ENCODE results near the gene FBXO5. TPM values are rescaled to one million over a fixed set of nuclear protein-coding genes. Genes with fewer than 3 reads are reported as not detected.
"Not testable (repeated sequence)": the region's sequence is repeated elsewhere in the genome, so short reads cannot be mapped to it uniquely, and the experiment has no call there.

The FBXO5 gene
- total RNA-seq, 1 experiment from 2014 or later, result 87.5 TPM

DNA sequence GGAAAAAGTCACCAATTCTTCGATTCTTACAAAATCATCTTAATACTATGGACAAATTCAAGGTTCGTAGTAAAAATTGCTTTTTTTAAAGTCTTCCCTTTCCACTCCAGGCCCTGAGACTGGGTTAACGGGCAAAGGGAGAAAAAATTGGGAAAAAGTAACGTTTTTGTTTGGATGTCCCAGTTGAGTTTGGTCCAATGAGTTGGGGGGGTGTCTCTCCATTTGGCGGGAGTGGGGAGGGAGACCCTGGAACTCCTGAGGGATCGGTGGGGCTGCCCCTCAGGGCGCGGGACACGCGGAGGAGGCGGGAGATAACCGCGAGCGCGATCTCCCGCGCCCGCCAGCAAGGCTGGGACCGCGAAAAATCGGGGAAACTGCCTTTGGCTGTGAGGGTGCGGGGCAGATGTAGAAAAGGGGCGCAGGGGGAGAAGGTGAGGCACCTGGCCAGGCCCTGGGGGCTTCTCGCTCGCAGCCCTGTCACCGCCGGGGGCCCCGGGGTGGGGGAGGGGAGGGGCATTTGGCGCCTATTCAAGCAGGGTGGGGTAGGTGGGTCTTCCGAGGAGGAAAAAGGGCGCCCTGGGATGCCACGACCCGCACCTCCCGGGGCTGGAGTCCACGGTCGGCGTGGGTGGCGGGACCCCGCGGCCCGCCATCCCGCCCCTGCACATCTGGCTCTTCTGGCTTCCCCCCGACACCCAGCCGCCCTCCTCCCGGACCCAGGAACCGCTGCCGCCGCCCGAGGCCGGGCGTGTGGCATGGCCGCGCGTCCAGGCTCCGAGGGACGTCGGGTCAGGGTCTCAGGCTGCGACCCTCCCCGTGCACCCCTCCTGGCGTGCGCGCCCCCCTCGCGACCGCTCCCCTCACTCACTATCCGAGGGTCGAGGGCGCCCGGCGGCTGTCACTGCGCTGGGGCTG is 595 bp downstream of the FBXO5 start:
- peak in 1 of 2 experiments; percentile 43 for DNase-seq (ENCODE audit: low read depth in 1 of 2, low spot score in 2 of 2)
- H3K27me3 ChIP-seq (replicated peaks), result no peaks in the 10 kb centered on the region
- H3K9me3 ChIP-seq (replicated peaks), result no peaks in the 10 kb centered on the region
- H3K4me1 ChIP-seq (replicated peaks), result peaks cover 41% of the 10 kb centered on the region
- peaks cover 64% of the 10 kb centered on the region for H3K36me3 ChIP-seq
- peak overlapping the region; percentile 82 for H3K4me3 ChIP-seq
- peak overlapping the region; percentile 71 for H3K27ac ChIP-seq

DNA sequence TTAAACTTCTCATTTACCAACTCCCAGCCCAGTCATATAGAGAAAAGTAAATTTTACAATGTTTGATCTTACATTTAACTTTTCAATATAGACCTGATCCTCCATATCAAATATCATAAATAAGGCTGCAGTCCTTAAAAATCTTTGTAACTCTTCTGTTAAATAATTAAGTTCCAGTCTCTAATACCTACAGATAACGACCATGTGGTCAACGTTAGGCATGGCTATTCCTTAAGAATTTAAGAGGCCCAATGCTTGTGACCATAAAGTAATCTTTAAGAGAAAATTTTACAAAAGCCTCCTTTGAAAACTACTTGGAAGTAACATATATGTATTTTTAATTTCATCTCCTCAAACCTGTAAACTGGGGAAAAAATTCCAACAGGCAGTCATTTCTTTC is 1.6 kb downstream of the FBXO5 start:
- Histone ChIP-seq H3K27ac (no peak overlapping the region), H3K36me3 (peaks cover 70% of the 10 kb centered on the region), H3K4me1 (replicated peaks) (peaks cover 51% of the 10 kb centered on the region), H3K4me3 (peak overlapping the region; percentile 82), H3K9me3 (replicated peaks) (no peaks in the 10 kb centered on the region), H3K27me3 (replicated peaks) (no peaks in the 10 kb centered on the region)
- DNase-seq (ENCODE audit: low read depth in 1 of 2, low spot score in 2 of 2), result no peak

DNA sequence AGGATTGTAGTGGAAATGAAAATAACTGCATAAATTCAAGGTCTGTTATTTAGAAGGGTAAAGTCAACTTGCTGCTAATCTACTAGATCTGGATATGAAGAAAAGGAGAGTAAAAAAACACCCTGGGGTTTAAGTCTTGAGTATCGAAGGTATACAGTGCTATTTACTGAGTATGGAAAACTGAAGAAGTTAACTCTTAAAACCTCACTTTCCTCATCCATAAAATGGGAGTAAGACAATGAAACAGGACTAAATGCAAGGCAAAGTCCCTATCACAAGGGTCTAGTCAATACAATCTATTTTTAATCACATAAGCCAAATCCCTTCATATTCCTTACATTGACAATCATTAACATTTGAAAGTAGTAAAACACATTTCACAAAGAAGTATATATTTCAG is 2.2 kb downstream of the FBXO5 start:
- H3K4me3 ChIP-seq, result peak overlapping the region; percentile 82
- H3K27ac ChIP-seq, result no peak overlapping the region
- H3K27me3 ChIP-seq (replicated peaks), result no peaks in the 10 kb centered on the region
- peaks cover 72% of the 10 kb centered on the region for H3K36me3 ChIP-seq
- H3K9me3 ChIP-seq (replicated peaks), result no peaks in the 10 kb centered on the region
- H3K4me1 ChIP-seq (replicated peaks), result peaks cover 52% of the 10 kb centered on the region
- DNase-seq (ENCODE audit: low read depth in 1 of 2, low spot score in 2 of 2), result no peak

DNA sequence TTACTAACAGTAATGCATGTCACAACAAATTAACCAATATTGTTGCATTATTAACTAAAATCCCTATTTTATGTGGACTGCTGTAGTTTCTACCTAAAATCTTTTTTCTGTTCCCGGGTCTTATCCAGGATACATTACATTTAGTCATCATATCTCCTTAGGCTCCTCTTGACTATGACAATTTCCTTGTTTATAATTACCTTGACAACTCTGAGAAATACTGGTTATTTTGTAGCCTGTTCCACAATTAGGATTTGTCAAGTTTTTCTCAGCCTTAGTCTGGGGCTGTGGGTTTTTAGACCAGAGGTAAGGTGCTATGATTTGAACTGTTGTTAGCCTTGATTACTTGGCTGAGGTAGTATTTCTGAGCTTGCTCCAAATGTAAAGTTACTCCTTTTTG is 3.7 kb downstream of the FBXO5 start:
- DNase-seq (ENCODE audit: low read depth in 1 of 2, low spot score in 2 of 2), result no peak
- Histone ChIP-seq H3K4me3 (no peak overlapping the region), H3K9me3 (replicated peaks) (no peaks in the 10 kb centered on the region), H3K27ac (no peak overlapping the region), H3K27me3 (replicated peaks) (no peaks in the 10 kb centered on the region), H3K4me1 (replicated peaks) (peaks cover 49% of the 10 kb centered on the region), H3K36me3 (peaks cover 81% of the 10 kb centered on the region)

- no peak for DNase-seq (ENCODE audit: low read depth in 1 of 2, low spot score in 2 of 2)
- Histone ChIP-seq H3K36me3 (peaks cover 87% of the 10 kb centered on the region), H3K27me3 (replicated peaks) (no peaks in the 10 kb centered on the region), H3K4me1 (replicated peaks) (peaks cover 49% of the 10 kb centered on the region), H3K27ac (no peak overlapping the region), H3K9me3 (replicated peaks) (no peaks in the 10 kb centered on the region), H3K4me3 (no peak overlapping the region)
These were observed 4.8 kb downstream of the FBXO5 start for GRCh38 chr6:152978058-152978457.

- H3K36me3 ChIP-seq, result peaks cover 90% of the 10 kb centered on the region
- no peak overlapping the region for H3K27ac ChIP-seq
- no peak for DNase-seq (ENCODE audit: low read depth in 1 of 2, low spot score in 2 of 2)
- no peak overlapping the region for H3K4me3 ChIP-seq
- no peaks in the 10 kb centered on the region for H3K9me3 ChIP-seq (replicated peaks)
- H3K27me3 ChIP-seq (replicated peaks), result no peaks in the 10 kb centered on the region
- H3K4me1 ChIP-seq (replicated peaks), result peaks cover 49% of the 10 kb centered on the region
These were observed 5.3 kb downstream of the FBXO5 start for GRCh38 chr6:152977556-152977955.

DNA sequence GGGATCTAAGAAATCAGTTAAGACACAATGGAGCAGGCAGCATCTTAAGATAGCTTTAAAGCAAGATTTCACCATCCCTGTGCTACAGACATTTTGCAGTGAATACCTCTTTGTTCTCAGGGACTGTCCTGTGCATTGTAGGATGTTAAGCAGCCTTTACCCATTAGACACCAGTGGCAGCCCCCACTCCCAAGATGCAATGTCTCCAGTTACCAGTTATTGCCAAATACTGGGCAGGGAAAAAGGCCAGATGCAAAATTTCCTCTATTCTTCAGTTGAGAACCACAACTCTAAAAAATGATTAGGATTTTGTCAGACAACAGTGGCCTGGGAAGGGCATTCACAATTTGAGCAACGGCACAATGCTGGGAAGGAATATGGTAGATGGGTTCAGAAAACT is 6.1 kb downstream of the FBXO5 start:
- Histone ChIP-seq H3K27ac (no peak overlapping the region), H3K36me3 (peaks cover 92% of the 10 kb centered on the region), H3K4me1 (replicated peaks) (peaks cover 49% of the 10 kb centered on the region), H3K27me3 (replicated peaks) (no peaks in the 10 kb centered on the region), H3K4me3 (no peak overlapping the region), H3K9me3 (replicated peaks) (no peaks in the 10 kb centered on the region)
- no peak for DNase-seq (ENCODE audit: low read depth in 1 of 2, low spot score in 2 of 2)

DNA sequence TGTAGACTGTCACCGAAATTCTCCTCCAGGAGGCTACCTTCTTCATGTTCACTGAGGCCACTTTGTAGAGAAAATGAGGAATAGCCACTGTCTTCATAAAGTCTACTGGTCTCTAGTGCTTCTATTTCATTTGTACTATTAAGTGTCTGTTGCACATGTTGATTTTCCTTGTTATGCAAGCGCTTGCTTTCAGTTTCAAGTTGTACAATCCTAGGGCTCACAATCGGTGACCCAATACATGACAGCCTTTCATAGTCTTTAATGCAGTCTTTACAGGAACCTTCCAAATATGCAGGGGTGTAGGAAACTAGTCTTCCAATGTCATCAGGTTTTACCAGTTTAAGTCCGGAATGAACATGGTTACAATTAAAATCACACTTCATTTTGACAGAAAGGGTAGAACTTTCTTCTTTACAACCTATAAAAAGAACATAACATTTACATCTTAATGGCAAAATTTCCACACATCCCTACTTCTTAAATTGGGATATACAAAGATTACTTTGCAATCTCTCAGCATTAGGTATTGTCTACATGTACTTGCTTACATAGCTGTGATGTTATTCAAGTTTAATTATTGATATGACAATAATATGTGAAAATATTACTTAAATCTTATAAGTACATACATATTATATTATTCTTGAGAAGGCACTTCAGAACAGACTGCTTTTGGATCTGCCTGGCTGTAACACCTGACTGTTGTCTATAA is 7.5 kb downstream of the FBXO5 start:
- H3K9me3 ChIP-seq (replicated peaks), result no peaks in the 10 kb centered on the region
- peaks cover 44% of the 10 kb centered on the region for H3K4me1 ChIP-seq (replicated peaks)
- no peak overlapping the region for H3K27ac ChIP-seq
- H3K4me3 ChIP-seq, result no peak overlapping the region
- no peaks in the 10 kb centered on the region for H3K27me3 ChIP-seq (replicated peaks)
- no peak for DNase-seq (ENCODE audit: low read depth in 1 of 2, low spot score in 2 of 2)
- H3K36me3 ChIP-seq, result peaks cover 96% of the 10 kb centered on the region

GRCh38 chr6:152973916-152974315 is 8.9 kb downstream of the FBXO5 start:
- no peak overlapping the region for H3K27ac ChIP-seq
- peaks cover 31% of the 10 kb centered on the region for H3K4me1 ChIP-seq (replicated peaks)
- H3K9me3 ChIP-seq (replicated peaks), result 0 out of 2 replicates have a peak, but pooled peaks cover 3% of the 10 kb centered on the region
- no peak for DNase-seq (ENCODE audit: low read depth in 1 of 2, low spot score in 2 of 2)
- peaks cover 96% of the 10 kb centered on the region for H3K36me3 ChIP-seq
- H3K27me3 ChIP-seq (replicated peaks), result no peaks in the 10 kb centered on the region
- H3K4me3 ChIP-seq, result no peak overlapping the region

DNA sequence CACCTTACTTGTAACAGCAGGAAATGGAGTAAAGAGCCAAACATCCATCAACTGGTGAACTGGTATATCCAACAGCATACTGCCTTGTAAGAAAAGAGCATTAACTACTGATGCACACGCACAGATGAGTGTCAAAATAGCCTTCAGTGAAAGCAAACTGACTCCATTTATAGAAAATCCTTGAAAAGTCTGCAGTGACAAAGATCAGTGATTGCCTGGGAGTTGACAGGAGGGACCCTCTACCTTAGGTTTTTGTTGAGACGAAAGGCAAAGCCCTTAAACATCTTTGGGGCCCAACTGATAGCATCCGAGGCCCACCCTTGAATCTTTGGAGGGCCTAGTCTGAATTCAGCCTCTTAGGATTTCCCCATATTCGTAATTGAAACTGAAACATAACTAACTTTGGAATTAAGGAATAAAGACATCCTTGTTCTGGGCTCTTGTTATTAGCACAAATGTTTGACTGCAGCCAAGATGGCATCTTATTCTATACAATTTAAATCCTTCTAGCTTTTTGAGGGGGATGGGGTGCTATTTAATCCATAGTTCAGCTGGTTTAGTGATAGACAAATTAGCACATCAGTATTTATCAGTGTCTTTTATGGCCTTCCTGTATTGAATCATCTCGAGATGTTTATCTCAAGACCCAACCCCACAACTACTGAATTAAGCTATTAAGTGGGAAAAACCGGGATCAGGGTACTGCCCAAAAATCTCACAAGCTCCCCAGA is 13.0 kb downstream of the FBXO5 start:
- H3K4me3 ChIP-seq, result no peak overlapping the region
- no peak overlapping the region for H3K27ac ChIP-seq
- H3K27me3 ChIP-seq (replicated peaks), result no peaks in the 10 kb centered on the region
- 0 out of 2 replicates have a peak, but pooled peaks cover 3% of the 10 kb centered on the region for H3K9me3 ChIP-seq (replicated peaks)
- no peak for DNase-seq (ENCODE audit: low read depth in 1 of 2, low spot score in 2 of 2)
- H3K4me1 ChIP-seq (replicated peaks), result no peaks in the 10 kb centered on the region
- H3K36me3 ChIP-seq, result peaks cover 59% of the 10 kb centered on the region

- not testable (repeated sequence) for H3K27ac ChIP-seq; H3K27me3 ChIP-seq (replicated peaks); H3K4me1 ChIP-seq (replicated peaks); H3K4me3 ChIP-seq; DNase-seq (ENCODE audit: low read depth in 1 of 2, low spot score in 2 of 2); H3K9me3 ChIP-seq (replicated peaks)
- peaks cover 23% of the 10 kb centered on the region for H3K36me3 ChIP-seq
These were observed 16.5 kb downstream of the FBXO5 start for GRCh38 chr6:152966168-152966894.

- Histone ChIP-seq H3K9me3 (replicated peaks) (peaks cover 6% of the 10 kb centered on the region), H3K4me1 (replicated peaks) (peaks cover 30% of the 10 kb centered on the region), H3K36me3 (no peaks in the 10 kb centered on the region), H3K27me3 (replicated peaks) (no peaks in the 10 kb centered on the region), H3K4me3 (no peak overlapping the region), H3K27ac (no peak overlapping the region)
- no peak for DNase-seq (ENCODE audit: low read depth in 1 of 2, low spot score in 2 of 2)
These were observed 23.5 kb downstream of the FBXO5 start for GRCh38 chr6:152959333-152959732.

DNA sequence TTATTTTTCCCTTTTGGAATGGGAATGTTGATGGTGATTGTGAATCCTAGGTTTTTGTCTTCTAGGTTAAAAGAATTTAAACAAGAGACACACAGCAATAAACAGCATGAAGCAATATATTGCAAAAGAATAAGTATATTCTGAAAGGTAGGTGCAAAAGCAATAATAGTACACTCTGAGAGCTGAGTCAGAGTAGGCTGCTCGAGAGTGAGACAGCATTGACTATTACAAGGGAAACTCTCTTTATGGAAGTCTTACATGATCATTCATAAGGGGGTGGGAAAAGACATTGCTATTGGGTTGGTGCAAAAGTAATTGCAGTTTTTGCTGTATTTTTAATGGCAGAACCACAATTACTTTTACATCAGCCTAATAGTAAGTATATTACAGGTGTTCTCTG is 25.0 kb downstream of the FBXO5 start:
- Histone ChIP-seq H3K9me3 (replicated peaks) (peaks cover 6% of the 10 kb centered on the region), H3K27ac (no peak overlapping the region), H3K27me3 (replicated peaks) (no peaks in the 10 kb centered on the region), H3K4me1 (replicated peaks) (peaks cover 33% of the 10 kb centered on the region), H3K36me3 (no peaks in the 10 kb centered on the region), H3K4me3 (no peak overlapping the region)
- DNase-seq (ENCODE audit: low read depth in 1 of 2, low spot score in 2 of 2), result no peak

All from SJSA1 (cell line).